ENCODE results near the gene OLFML1.
A peak's percentile ranks its signal among the peaks of the same experiment; 100 is the strongest.

Gene OLFML1

GRCh38 chr11:7533199-7534041 is 48.1 kb downstream of the OLFML1 start:
- DNase-seq, result no peak

- no peak for DNase-seq
Measured at GRCh38 chr11:7534042-7534378, 48.7 kb downstream of the OLFML1 start.

GRCh38 chr11:7536100-7536499 is 50.8 kb downstream of the OLFML1 start:
- DNase-seq, result peak; percentile 15 to 22

GRCh38 chr11:7537265-7537664 is 52.0 kb downstream of the OLFML1 start:
- no peak for DNase-seq

GRCh38 chr11:7538031-7538430 is 52.7 kb downstream of the OLFML1 start:
- no peak for DNase-seq

GRCh38 chr11:7538466-7539454 is 53.5 kb downstream of the OLFML1 start:
- DNase-seq, result no peak

GRCh38 chr11:7540830-7541555 is 55.7 kb downstream of the OLFML1 start:
- DNase-seq, result no peak

- no peak for DNase-seq
Measured at GRCh38 chr11:7543302-7543701, 58.0 kb downstream of the OLFML1 start.

GRCh38 chr11:7544021-7544420 is 58.7 kb downstream of the OLFML1 start:
- no peak for DNase-seq

- no peak for DNase-seq
Measured at GRCh38 chr11:7545611-7546010, 60.3 kb downstream of the OLFML1 start.

GRCh38 chr11:7546324-7546791 is 61.1 kb downstream of the OLFML1 start:
- DNase-seq, result no peak

- no peak for DNase-seq
Measured at GRCh38 chr11:7547687-7548086, 62.4 kb downstream of the OLFML1 start.

- peak in 1 of 2 donors; percentile 12 for DNase-seq
Measured at GRCh38 chr11:7548659-7549274, 63.5 kb downstream of the OLFML1 start.

GRCh38 chr11:7549681-7550080 is 64.4 kb downstream of the OLFML1 start:
- no peak for DNase-seq

GRCh38 chr11:7551571-7551970 is 66.3 kb downstream of the OLFML1 start:
- DNase-seq, result no peak

GRCh38 chr11:7552666-7553065 is 67.4 kb downstream of the OLFML1 start:
- DNase-seq, result no peak

GRCh38 chr11:7555052-7555699 is 69.9 kb downstream of the OLFML1 start:
- no peak for DNase-seq

- DNase-seq, result no peak
Measured at GRCh38 chr11:7558046-7558445, 72.7 kb downstream of the OLFML1 start.

- no peak for DNase-seq
Measured at GRCh38 chr11:7559398-7560283, 74.3 kb downstream of the OLFML1 start.

Measured in inflammatory macrophage (primary cell).